ENCODE data around the gene STIM1. TPM values are rescaled to one million over a fixed set of nuclear protein-coding genes. Genes with fewer than 3 reads are reported as not detected.

Gene STIM1
- total and polyA plus RNA-seq, 7 donors: 5.3 to 44.8 (median 29.3) TPM

GRCh38 chr11:3950996-3951660 is 95.7 kb downstream of the STIM1 start:
- Histone ChIP-seq H3K9me3 (no peaks in the 10 kb centered on the region), H3K4me1 (peaks cover 0 to 49% (median 48%) of the 10 kb centered on the region in 4 donors), H3K36me3 (no peaks in the 10 kb centered on the region), H3K27ac (peak overlapping the region; percentile 7 to 68 (median 55)), H3K4me3 (no peak overlapping the region), H3K27me3 (no peaks in the 10 kb centered on the region)
- TF ChIP-seq POLR2A (IDR thresholded peaks at IDR 0.05) (no peak), CTCF (IDR thresholded peaks at IDR 0.05) (no peak), EP300 (IDR thresholded peaks at IDR 0.05) (no peak), POLR2AphosphoS5 (IDR thresholded peaks at IDR 0.05) (no peak)
- DNase-seq: no peak
- intact Hi-C loops (cut with DNase I): no loop called here
- 53 to 69% methylated on average over 4 of the region's 4 CpGs for whole genome bisulfite sequencing, 2 donors

GRCh38 chr11:3952715-3953114 is 97.3 kb downstream of the STIM1 start:
- Histone ChIP-seq H3K4me1 (peaks cover 0 to 33% (median 32%) of the 10 kb centered on the region in 4 donors), H3K9me3 (no peaks in the 10 kb centered on the region), H3K36me3 (no peaks in the 10 kb centered on the region), H3K4me3 (no peak overlapping the region), H3K27me3 (no peaks in the 10 kb centered on the region), H3K27ac (no peak overlapping the region)
- intact Hi-C loops (cut with DNase I): no loop called here
- no peak for DNase-seq
- TF ChIP-seq POLR2AphosphoS5 (IDR thresholded peaks at IDR 0.05) (no peak), EP300 (IDR thresholded peaks at IDR 0.05) (no peak), POLR2A (IDR thresholded peaks at IDR 0.05) (no peak)

- intact Hi-C loops (cut with DNase I): no loop called here
Measured at GRCh38 chr11:3953327-3953726, 97.9 kb downstream of the STIM1 start.

GRCh38 chr11:3954448-3955298 is 99.2 kb downstream of the STIM1 start:
- no peaks in the 10 kb centered on the region for H3K9me3 ChIP-seq
- no peak overlapping the region for H3K4me3 ChIP-seq
- no peak overlapping the region for H3K27ac ChIP-seq
- TF ChIP-seq POLR2A (IDR thresholded peaks at IDR 0.05): no peak
- TF ChIP-seq EP300 (IDR thresholded peaks at IDR 0.05): no peak
- TF ChIP-seq CTCF (IDR thresholded peaks at IDR 0.05): no peak
- TF ChIP-seq POLR2AphosphoS5 (IDR thresholded peaks at IDR 0.05): no peak
- intact Hi-C loops (cut with DNase I): no loop called here
- no peaks in the 10 kb centered on the region for H3K36me3 ChIP-seq
- WGBS, 2 donors: 93% methylated on average over 3 of the region's 3 CpGs
- H3K4me1 ChIP-seq: peaks cover 0 to 30% (median 26%) of the 10 kb centered on the region in 4 donors
- no peak for DNase-seq
- H3K27me3 ChIP-seq: no peaks in the 10 kb centered on the region

More at GRCh38 chr11:3953327-3953726, 97.9 kb downstream of the STIM1 start:
- WGBS, 2 donors: 73 to 84% methylated on average over 3 of the region's 3 CpGs
- TF ChIP-seq POLR2A (IDR thresholded peaks at IDR 0.05) (no peak), POLR2AphosphoS5 (IDR thresholded peaks at IDR 0.05) (no peak), CTCF (IDR thresholded peaks at IDR 0.05) (no peak), EP300 (IDR thresholded peaks at IDR 0.05) (no peak)
- H3K27me3 ChIP-seq: no peaks in the 10 kb centered on the region
- H3K36me3 ChIP-seq: no peaks in the 10 kb centered on the region
- no peak overlapping the region for H3K4me3 ChIP-seq
- peaks cover 0 to 30% (median 27%) of the 10 kb centered on the region in 4 donors for H3K4me1 ChIP-seq
- DNase-seq: no peak
- H3K27ac ChIP-seq: no peak overlapping the region
- no peaks in the 10 kb centered on the region for H3K9me3 ChIP-seq

GRCh38 chr11:3955299-3955665 is 99.8 kb downstream of the STIM1 start:
- Histone ChIP-seq H3K4me3 (no peak overlapping the region), H3K9me3 (no peaks in the 10 kb centered on the region), H3K4me1 (peaks cover 0 to 26% (median 22%) of the 10 kb centered on the region in 4 donors), H3K27me3 (no peaks in the 10 kb centered on the region), H3K27ac (no peak overlapping the region), H3K36me3 (no peaks in the 10 kb centered on the region)
- no peak for DNase-seq
- intact Hi-C loops (cut with DNase I): no loop called here
- TF ChIP-seq POLR2AphosphoS5 (IDR thresholded peaks at IDR 0.05): no peak
- 67 to 68% methylated on average over 1 of the region's 1 CpG for WGBS, 2 donors

All from sigmoid colon (tissue), 7 donors.